Natural killer cell (primary cell): ENCODE data around the gene UPK1B. TPM values are rescaled to one million over a fixed set of nuclear protein-coding genes. Genes with fewer than 3 reads are reported as not detected.

Experiments
- ATAC-seq, 3 donors: fragments of 150-1000 bp in 2 of 3; fragments of 200-7000 bp in 1 of 3; cut with Tn5 transposase; 1 replicate in 1 of 3; 2 replicates in 2 of 3; pipeline ENCODE4 v1.10.0; 2021; ENCODE audit warnings: mild to moderate bottlenecking in 2 of 3, moderate library complexity in 2 of 3
- DNase-seq, 2 donors: peaks; one replicate each; pipeline versions ENCODE4 v3.0.0 to v3.0.0-alpha.2; 2013 to 2021; ENCODE audit warnings: mixed read lengths in 1 of 2
- H3K27ac ChIP-seq: one replicate; pipeline ENCODE4 v1.5.1; 2013; ENCODE audit warnings: mild to moderate bottlenecking, low read length
- H3K27me3 ChIP-seq: one replicate; pipeline ENCODE4 v1.6.1; 2013; ENCODE audit warnings: low read length; ENCODE audit not compliant: control insufficient read depth, insufficient read depth
- H3K36me3 ChIP-seq: one replicate; pipeline ENCODE4 v1.6.1; 2013; ENCODE audit warnings: low read length; ENCODE audit not compliant: control insufficient read depth, insufficient read depth
- H3K4me1 ChIP-seq: one replicate; pipeline ENCODE4 v1.6.1; 2013; ENCODE audit warnings: low read length; ENCODE audit not compliant: control insufficient read depth, insufficient read depth
- H3K4me3 ChIP-seq: one replicate; pipeline ENCODE4 v1.5.1; 2013; ENCODE audit warnings: low read length
- H3K9me3 ChIP-seq: one replicate; pipeline ENCODE4 v1.6.1; 2013; ENCODE audit warnings: low read length; ENCODE audit not compliant: control insufficient read depth, insufficient read depth
- H3K27ac Mint-ChIP-seq, 2 donors: one replicate each; pipeline ENCODE4 v1.8.0; 2022; ENCODE audit warnings: mild to moderate bottlenecking in 2 of 2, mixed read lengths in 2 of 2, moderate library complexity in 1 of 2
- H3K27me3 Mint-ChIP-seq, 2 donors: one replicate each; pipeline ENCODE4 v1.8.0; 2022; ENCODE audit warnings: low read depth in 2 of 2, mixed read lengths in 2 of 2
- H3K36me3 Mint-ChIP-seq: one replicate; pipeline ENCODE4 v1.8.0; 2022; ENCODE audit warnings: mixed read lengths
- H3K4me1 Mint-ChIP-seq, 2 donors: one replicate each; pipeline ENCODE4 v1.8.0; 2022; ENCODE audit warnings: mixed read lengths in 2 of 2
- H3K4me3 Mint-ChIP-seq: one replicate; pipeline ENCODE4 v1.8.0; 2022; ENCODE audit warnings: mild to moderate bottlenecking, moderate library complexity, mixed read lengths
- H3K9me3 Mint-ChIP-seq, 2 donors: one replicate each; pipeline ENCODE4 v1.8.0; 2022; ENCODE audit warnings: mixed read lengths in 2 of 2
- WGBS: methylation state at CpG from one replicate; pipeline ENCODE4 v1.1.7; 2013; ENCODE audit warnings: missing lambda C conversion rate; ENCODE audit not compliant: insufficient coverage; 5-methylcytosine and 5-hydroxymethylcytosine counted together
- intact Hi-C: fragments of 100-400 bp; cut with micrococcal nuclease; formaldehyde crosslinking; loops from one replicate; pipeline ENCODE4 v1.14.2; 2022
- total RNA-seq, 4 donors: library from RNA; stranded (reverse); fragments of 120-200 nt in 1 of 4; gene quantifications; one replicate each; pipeline versions ENCODE4 v1.2.3 to v1.2.4, GENCODE V29; 2013 to 2022
- TF ChIP-seq, protein P1 (sequence below): fragments of 200-600 bp; IDR thresholded peaks from one replicate; pipeline ENCODE4 v1.8.0; 2022; ENCODE audit warnings: antibody characterized with exemption

The UPK1B gene
- total RNA-seq, 3 donors from 2014 or later (not counting 1 experiment from before 2014, with no cell fraction given), result not detected

- Mint-ChIP-seq H3K27ac (peak overlapping the region; percentile 92 to 96), H3K36me3 (peaks cover 15% of the 10 kb centered on the region), H3K9me3 (no peaks in the 10 kb centered on the region), H3K4me3 (peak overlapping the region; percentile 52), H3K27me3 (no peaks in the 10 kb centered on the region), H3K4me1 (peaks cover 61 to 62% of the 10 kb centered on the region in 2 donors)
- Histone ChIP-seq H3K27me3 (no peaks in the 10 kb centered on the region), H3K4me1 (peaks cover 27% of the 10 kb centered on the region), H3K27ac (peak overlapping the region; percentile 26), H3K4me3 (no peak overlapping the region), H3K36me3 (peaks cover 43% of the 10 kb centered on the region), H3K9me3 (no peaks in the 10 kb centered on the region)
- no CpG with 5 or more reads among the region's 1 CpG for WGBS
- ATAC-seq (no peak), DNase-seq (no peak)
- TF ChIP-seq, protein P1, sequence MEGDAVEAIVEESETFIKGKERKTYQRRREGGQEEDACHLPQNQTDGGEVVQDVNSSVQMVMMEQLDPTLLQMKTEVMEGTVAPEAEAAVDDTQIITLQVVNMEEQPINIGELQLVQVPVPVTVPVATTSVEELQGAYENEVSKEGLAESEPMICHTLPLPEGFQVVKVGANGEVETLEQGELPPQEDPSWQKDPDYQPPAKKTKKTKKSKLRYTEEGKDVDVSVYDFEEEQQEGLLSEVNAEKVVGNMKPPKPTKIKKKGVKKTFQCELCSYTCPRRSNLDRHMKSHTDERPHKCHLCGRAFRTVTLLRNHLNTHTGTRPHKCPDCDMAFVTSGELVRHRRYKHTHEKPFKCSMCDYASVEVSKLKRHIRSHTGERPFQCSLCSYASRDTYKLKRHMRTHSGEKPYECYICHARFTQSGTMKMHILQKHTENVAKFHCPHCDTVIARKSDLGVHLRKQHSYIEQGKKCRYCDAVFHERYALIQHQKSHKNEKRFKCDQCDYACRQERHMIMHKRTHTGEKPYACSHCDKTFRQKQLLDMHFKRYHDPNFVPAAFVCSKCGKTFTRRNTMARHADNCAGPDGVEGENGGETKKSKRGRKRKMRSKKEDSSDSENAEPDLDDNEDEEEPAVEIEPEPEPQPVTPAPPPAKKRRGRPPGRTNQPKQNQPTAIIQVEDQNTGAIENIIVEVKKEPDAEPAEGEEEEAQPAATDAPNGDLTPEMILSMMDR, result no peak
- intact Hi-C loops, result loop anchor here (5.0 kb wide), 1 partner anchor 228 kb away; the partner anchor contains the start of gene TMEM39A
These were observed 61.2 kb downstream of the UPK1B start for GRCh38 chr3:119234610-119235009.

DNA sequence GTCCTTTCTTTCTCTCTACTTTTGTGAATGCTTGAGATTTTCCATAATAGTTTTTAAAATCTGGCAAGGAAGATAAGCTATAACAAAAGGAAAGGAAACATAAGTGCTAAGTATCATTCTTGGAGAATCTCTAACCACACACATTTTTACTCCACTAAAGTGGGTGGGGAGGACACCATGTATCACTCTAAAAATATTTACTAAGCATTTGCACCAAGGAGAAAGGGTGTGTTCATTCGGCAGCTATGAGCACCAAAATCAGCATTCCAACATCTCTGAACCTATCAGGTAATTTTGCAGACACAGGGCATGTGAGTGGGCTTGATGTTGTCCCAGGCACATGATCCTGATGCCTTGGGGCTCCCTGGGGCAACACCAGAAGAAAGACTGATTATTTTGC lies 61.8 kb downstream of the UPK1B start:
- peaks cover 10% of the 10 kb centered on the region for H3K36me3 Mint-ChIP-seq
- no peaks in the 10 kb centered on the region for H3K9me3 ChIP-seq
- DNase-seq (no peak), ATAC-seq (no peak)
- peaks cover 38% of the 10 kb centered on the region for H3K36me3 ChIP-seq
- H3K27ac ChIP-seq, result peak overlapping the region; percentile 28
- peaks cover 33% of the 10 kb centered on the region for H3K4me1 ChIP-seq
- H3K4me3 Mint-ChIP-seq, result peak overlapping the region; percentile 52
- H3K4me3 ChIP-seq, result no peak overlapping the region
- intact Hi-C loops, result loop anchor here (5.0 kb wide), 1 partner anchor 227 kb away; the partner anchor contains the start of gene TMEM39A
- no peaks in the 10 kb centered on the region for H3K27me3 Mint-ChIP-seq
- 63% methylated on average over 1 of the region's 1 CpG for WGBS
- no peaks in the 10 kb centered on the region for H3K9me3 Mint-ChIP-seq
- no peaks in the 10 kb centered on the region for H3K27me3 ChIP-seq
- peaks cover 61 to 68% of the 10 kb centered on the region in 2 donors for H3K4me1 Mint-ChIP-seq
- TF ChIP-seq, protein P1, result no peak
- peak overlapping the region; percentile 92 to 96 for H3K27ac Mint-ChIP-seq

- H3K27me3 Mint-ChIP-seq, result no peaks in the 10 kb centered on the region
- peaks cover 50 to 64% of the 10 kb centered on the region in 2 donors for H3K4me1 Mint-ChIP-seq
- peaks cover 40% of the 10 kb centered on the region for H3K4me1 ChIP-seq
- H3K27ac ChIP-seq, result peak overlapping the region; percentile 55
- H3K27me3 ChIP-seq, result no peaks in the 10 kb centered on the region
- intact Hi-C loops, result loop anchor here (5.0 kb wide), 1 partner anchor 226 kb away; the partner anchor contains the start of gene TMEM39A
- H3K36me3 Mint-ChIP-seq, result peaks cover 7% of the 10 kb centered on the region
- ATAC-seq, result peak in 2 of 3 donors; percentile 3 to 30
- peak; percentile 44 to 45 for DNase-seq
- H3K9me3 Mint-ChIP-seq, result no peaks in the 10 kb centered on the region
- H3K27ac Mint-ChIP-seq, result peak overlapping the region; percentile 92 to 96
- H3K9me3 ChIP-seq, result no peaks in the 10 kb centered on the region
- peak overlapping the region; percentile 84 for H3K4me3 Mint-ChIP-seq
- TF ChIP-seq, protein P1, result no peak
- WGBS, result 18% methylated on average over 7 of the region's 7 CpGs
- no peak overlapping the region for H3K4me3 ChIP-seq
- peaks cover 32% of the 10 kb centered on the region for H3K36me3 ChIP-seq
These were observed 63.4 kb downstream of the UPK1B start for GRCh38 chr3:119236756-119237155.

DNA sequence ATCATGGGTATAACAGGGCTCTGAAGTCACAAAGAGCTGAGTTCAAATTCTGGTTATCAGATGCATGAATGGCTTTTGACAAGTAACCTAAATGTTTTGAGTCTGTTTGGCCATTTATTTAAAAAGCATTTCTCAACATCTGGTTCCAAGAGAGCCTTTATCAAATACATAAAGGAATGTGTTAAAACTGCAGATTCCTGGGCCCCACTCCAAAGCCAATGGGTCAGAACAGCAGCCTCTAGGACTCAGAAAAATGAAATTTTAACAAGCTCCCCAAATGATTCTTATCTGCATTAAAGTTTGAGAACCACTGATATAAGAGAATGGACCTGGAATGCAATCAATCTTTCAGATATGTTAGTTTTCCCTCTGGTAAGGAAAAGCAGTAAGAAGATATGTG lies 63.9 kb downstream of the UPK1B start:
- peak overlapping the region; percentile 84 for H3K4me3 Mint-ChIP-seq
- no peaks in the 10 kb centered on the region for H3K9me3 Mint-ChIP-seq
- TF ChIP-seq, protein P1, result no peak
- peaks cover 30% of the 10 kb centered on the region for H3K36me3 ChIP-seq
- H3K27ac Mint-ChIP-seq, result peak overlapping the region; percentile 92 to 96
- no peaks in the 10 kb centered on the region for H3K9me3 ChIP-seq
- H3K27ac ChIP-seq, result peak overlapping the region; percentile 55
- H3K36me3 Mint-ChIP-seq, result peaks cover 7% of the 10 kb centered on the region
- peaks cover 40% of the 10 kb centered on the region for H3K4me1 ChIP-seq
- H3K4me3 ChIP-seq, result no peak overlapping the region
- intact Hi-C loops, result loop anchor here (5.0 kb wide), 1 partner anchor 225 kb away; the partner anchor contains the start of gene TMEM39A
- DNase-seq, result no peak
- H3K27me3 ChIP-seq, result no peaks in the 10 kb centered on the region
- H3K4me1 Mint-ChIP-seq, result peaks cover 45 to 58% of the 10 kb centered on the region in 2 donors
- H3K27me3 Mint-ChIP-seq, result no peaks in the 10 kb centered on the region
- ATAC-seq, result no peak
